ENCODE measurements around the gene ESYT1.

Gene ESYT1

GRCh38 chr12:56193025-56193578, 65.0 kb downstream of the ESYT1 start:
- POLR2A ChIA-PET (ENCODE audit: low non-redundant PET): no interaction called here
- CTCF ChIA-PET: no interaction called here
- DNase-seq (ENCODE audit: low spot score): peak; percentile 52
- no peak overlapping the region for H3K27ac ChIP-seq
- peak; percentile 79 for TF ChIP-seq CTCF (conservative IDR thresholded peaks at IDR 0.05; ENCODE audit: low read depth)

Data from RWPE1 (cell line).